GM06990 (cell line): ENCODE data around the gene SLC8A3.

Experiments
- DNase-seq: peaks from one replicate; pipeline ENCODE4 v3.0.0-alpha.2; 2011; ENCODE audit not compliant: insufficient read length; ENCODE audit errors: extremely low read depth
- H3K27me3 ChIP-seq: replicated peaks from 2 replicates; pipeline ENCODE4 v1.6.0; 2011; ENCODE audit warnings: low read length; ENCODE audit not compliant: control insufficient read depth, insufficient read depth
- H3K36me3 ChIP-seq: 2 replicates; pipeline ENCODE4 v1.5.1; 2011; ENCODE audit warnings: low read length; ENCODE audit not compliant: control insufficient read depth, insufficient read depth
- H3K4me3 ChIP-seq: replicated peaks from 2 replicates; pipeline ENCODE4 v1.5.1; 2011; ENCODE audit warnings: low read depth, mild to moderate bottlenecking, control low read depth, low read length
- TF ChIP-seq, protein P1 (sequence below): IDR thresholded peaks from 2 replicates; pipeline ENCODE4 v1.5.1; 2011; ENCODE audit warnings: low read length, control low read depth, mild to moderate bottlenecking, inconsistent platforms; ENCODE audit not compliant: insufficient read depth, poor library complexity, severe bottlenecking

The SLC8A3 gene

DNA sequence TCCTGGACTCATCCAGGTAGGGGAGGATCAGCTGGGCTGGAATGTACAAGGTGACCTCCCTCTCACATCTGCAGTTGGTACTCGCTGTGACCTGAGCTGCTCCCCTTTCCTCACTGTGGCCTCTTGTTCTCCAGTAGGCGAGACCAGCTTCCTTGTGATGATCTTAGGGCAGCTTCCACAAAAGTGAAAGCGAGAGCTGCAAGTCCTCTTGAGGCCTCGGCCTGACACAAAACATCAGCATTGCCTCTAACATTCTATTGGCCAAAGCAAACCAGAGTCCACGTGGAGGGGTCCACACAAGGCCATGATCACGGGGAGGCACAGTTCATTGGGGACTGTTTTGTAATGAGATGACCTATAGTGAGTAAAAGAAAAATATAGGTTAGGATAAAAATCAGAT lies 182.1 kb downstream of the SLC8A3 start:
- TF ChIP-seq, protein P1, sequence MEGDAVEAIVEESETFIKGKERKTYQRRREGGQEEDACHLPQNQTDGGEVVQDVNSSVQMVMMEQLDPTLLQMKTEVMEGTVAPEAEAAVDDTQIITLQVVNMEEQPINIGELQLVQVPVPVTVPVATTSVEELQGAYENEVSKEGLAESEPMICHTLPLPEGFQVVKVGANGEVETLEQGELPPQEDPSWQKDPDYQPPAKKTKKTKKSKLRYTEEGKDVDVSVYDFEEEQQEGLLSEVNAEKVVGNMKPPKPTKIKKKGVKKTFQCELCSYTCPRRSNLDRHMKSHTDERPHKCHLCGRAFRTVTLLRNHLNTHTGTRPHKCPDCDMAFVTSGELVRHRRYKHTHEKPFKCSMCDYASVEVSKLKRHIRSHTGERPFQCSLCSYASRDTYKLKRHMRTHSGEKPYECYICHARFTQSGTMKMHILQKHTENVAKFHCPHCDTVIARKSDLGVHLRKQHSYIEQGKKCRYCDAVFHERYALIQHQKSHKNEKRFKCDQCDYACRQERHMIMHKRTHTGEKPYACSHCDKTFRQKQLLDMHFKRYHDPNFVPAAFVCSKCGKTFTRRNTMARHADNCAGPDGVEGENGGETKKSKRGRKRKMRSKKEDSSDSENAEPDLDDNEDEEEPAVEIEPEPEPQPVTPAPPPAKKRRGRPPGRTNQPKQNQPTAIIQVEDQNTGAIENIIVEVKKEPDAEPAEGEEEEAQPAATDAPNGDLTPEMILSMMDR, result no peak
- no peak for DNase-seq
- H3K4me3 ChIP-seq, result no peak overlapping the region
- no peaks in the 10 kb centered on the region for H3K27me3 ChIP-seq
- H3K36me3 ChIP-seq, result no peaks in the 10 kb centered on the region

DNA sequence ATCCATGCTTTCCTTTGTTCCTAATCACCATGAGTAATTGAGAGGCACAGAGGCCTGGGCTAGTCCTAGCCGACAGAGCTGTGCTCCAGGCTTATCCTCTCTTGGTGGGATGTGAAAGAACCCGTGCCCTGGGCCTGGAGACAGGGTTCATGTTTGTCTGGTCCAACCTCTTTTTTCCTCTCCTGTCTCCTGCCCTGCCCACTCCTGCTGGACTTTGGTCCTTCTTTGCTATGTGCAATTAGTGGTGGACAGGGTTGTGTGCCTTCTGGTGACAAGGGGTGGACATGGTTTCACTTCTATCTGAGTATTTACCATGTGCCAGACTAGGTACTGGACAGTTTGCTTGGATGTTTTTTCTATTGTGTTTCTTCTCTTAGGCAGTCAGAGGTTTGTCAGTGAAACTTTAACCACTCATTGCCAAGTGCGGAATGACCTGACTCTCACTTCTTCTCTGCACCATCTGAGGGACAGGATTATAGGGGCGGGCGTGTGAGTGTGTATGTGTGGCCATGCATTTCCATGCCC lies 183.4 kb downstream of the SLC8A3 start:
- Histone ChIP-seq H3K36me3 (no peaks in the 10 kb centered on the region), H3K4me3 (no peak overlapping the region), H3K27me3 (no peaks in the 10 kb centered on the region)
- no peak for DNase-seq
- TF ChIP-seq, protein P1, result no peak

DNA sequence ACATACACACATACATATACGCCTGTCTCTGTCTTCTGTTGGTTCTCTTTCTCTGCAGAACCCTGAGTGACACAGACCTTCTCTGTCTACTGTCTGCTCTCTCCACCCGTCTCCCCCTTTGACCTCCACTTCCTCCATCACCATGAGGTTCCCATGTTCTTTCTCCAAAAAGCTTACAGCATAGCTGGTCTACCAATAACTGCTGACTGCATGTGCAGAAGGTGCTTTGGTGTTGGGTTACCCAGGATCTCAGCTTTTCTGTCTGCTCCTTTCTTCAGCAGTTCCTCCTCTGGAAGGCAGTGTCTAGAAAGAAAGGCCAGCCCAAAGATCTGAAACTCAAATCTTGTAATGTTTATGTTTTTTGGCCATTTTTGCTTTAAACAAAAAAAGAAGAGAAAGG lies 184.0 kb downstream of the SLC8A3 start:
- Histone ChIP-seq H3K4me3 (no peak overlapping the region), H3K36me3 (no peaks in the 10 kb centered on the region), H3K27me3 (no peaks in the 10 kb centered on the region)
- TF ChIP-seq, protein P1, result no peak
- DNase-seq, result no peak

DNA sequence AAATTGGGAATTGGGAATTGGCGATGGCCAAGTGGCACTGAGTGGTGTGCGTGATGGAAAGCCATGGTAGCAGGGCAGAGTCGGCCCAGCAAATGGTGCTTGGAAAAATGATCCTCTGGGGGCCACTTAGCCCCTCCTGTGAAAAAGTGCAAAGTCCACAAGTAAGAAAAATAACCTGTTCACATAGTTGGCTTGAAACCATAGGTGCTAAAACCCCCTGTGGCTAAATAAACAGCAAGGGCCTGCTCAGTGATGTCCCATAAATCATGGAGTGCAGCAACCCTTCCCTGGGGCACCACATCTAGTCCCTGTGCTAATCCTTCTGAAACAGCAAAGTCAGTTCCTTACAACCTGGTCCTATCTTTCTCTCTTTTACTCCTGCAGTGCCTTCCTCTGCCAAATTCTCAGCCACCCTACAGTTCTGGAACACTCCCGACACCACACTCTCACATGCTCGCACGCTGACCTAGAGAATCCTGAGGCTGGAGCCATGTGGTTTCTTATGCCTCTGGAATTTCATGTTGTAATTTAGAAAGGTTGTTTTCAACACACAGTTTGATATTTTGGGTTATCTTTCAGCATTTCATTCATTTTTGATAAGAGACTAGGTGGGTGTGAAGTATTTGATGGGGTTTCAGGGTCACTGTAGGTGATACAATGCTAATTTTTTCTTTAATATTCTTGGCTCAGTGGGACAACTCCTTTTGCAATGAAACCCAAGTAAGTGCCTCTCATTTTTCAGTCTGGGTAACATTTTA lies 186.0 kb downstream of the SLC8A3 start:
- H3K4me3 ChIP-seq, result no peak overlapping the region
- DNase-seq, result no peak
- TF ChIP-seq, protein P1, result no peak
- H3K27me3 ChIP-seq, result no peaks in the 10 kb centered on the region
- H3K36me3 ChIP-seq, result no peaks in the 10 kb centered on the region

DNA sequence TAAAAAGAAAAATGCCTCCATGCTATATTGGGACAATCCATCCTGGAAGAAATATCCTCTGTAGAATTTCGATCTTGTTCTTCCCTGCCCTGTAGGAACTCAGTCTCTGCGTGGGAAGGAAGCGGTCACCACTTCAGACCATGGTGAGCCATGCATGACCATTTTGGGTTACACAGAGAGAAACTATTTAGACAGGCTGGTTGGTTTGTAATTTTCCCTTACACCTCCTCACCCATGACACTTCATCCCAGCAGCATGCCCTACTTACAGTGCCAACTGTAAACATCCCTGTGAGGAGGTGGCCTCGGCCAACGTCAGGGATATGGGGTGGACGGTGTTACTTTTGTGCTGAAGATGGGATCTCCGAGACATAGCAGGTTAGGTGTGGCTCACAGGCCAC lies 188.2 kb downstream of the SLC8A3 start:
- Histone ChIP-seq H3K27me3 (no peaks in the 10 kb centered on the region), H3K36me3 (no peaks in the 10 kb centered on the region)
- no peak for DNase-seq

More for the DNA sequence above, 188.2 kb downstream of the SLC8A3 start:
- H3K4me3 ChIP-seq, result no peak overlapping the region
- TF ChIP-seq, protein P1, result no peak
